Midbrain (tissue), 1 donor: Measurements from ENCODE around the gene OPCML.

Experiments
- DNase-seq: peaks from one replicate; lab custom pipeline; 2025; lab: John Stamatoyannopoulos, UW

The OPCML gene

DNA sequence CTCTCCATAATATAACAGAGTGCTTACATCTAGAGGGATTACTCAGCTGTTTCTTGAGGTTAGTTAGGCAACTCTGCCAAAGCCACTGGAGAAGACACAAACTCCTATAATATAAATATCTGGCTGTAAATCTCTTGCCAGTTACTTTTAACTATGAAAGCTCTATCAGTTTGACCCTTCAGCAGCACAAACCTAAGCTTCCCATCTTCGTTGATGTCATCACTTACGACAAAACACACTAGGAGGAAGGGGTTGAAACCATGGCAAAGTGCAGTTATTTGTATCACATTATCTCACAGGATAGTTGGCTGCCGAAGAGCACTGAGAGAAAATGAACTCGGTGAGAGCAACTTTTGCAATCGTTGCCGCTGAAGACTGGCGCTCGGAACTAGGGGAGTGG is 922.1 kb downstream of the OPCML start:
- no peak for DNase-seq

DNA sequence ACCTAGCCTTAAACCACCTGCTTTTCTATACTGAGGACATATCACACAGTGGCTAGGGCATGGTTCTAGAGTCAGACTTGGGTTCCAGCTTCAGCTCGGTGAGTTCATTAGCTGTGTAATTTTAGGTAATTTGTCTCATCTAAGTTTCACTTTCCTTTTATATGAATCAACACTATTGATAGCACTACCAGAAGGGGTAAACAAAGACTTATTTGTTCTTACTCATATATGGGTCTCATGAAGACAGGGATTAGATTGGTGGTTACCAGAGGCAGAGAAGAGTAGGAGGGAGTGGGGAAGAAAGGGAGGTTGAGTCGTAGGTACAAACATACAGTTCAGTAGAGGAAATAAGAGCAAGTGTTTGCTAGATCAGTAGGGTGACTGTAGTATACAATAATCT is 924.7 kb downstream of the OPCML start:
- no peak for DNase-seq

DNA sequence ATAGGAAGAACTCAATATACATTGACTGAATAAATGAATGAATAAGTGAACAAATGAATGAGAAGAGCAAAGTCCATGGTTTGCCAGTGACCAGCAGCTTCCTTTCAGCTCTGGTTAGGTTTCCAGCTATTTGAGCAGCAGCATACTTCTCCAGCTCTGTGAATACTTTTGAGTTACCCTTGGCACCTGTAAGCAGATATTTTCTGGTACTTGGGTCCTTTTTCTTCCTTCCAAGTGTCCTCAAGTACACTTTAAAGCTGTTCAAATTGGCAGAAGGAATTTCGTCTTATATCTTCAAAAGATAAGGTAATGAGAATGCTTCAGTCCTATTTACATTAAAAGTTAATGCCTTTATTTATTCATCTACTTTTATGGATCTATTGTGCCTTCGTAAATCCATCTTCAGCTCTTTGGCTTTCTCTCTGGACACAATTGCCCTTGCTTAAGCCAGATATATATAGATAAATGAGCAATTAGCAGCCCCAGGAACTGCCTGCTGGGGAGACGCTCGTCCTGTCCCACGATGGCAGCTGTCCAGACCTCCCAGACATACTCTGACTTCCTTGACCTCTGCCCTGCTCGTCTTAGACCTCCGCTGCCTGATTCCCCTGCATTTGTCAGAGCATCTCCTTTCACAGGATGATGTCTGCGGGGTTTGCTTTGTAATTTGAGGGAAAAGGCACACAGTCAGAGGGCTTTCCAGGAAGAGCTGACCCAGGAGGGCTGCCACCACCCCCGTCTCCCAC is 926.3 kb downstream of the OPCML start:
- no peak for DNase-seq

DNA sequence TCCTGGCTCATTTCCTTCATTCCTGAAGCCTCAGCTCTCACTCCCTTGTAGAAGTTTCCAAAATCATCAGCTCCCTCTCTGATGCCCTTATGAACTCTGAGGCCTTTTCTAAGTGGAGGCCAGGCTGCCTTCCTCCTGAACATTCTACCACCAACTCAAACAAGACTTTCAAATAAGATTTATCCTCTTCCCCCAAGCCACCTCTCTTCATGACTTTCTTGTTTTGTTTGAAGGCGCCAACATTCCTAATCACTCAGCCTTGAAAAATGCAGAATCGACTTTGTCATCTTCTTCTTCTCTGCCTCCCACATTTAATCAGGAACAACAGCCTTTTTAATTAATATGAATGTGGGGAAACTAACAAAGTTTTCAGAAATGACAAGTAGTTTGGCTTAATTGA is 927.9 kb downstream of the OPCML start:
- DNase-seq: no peak

DNA sequence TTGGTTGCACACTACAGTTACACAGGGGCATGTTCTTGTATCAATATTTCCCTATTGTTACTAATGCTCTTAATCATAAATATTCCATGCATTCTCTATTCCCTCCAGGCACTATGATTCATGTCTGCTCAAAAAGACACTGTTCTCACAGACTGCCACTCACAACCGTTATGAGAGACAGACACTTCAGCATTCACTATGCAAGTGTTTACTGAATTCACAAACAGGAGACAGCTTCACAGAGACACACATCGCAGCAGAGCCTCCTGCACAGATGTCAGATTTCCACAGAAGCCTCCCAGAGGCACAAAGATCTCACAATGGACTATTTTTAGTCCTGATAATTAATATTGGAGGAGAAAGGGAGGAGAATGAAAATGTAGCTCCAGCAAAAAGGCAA is 930.4 kb downstream of the OPCML start:
- DNase-seq: no peak

DNA sequence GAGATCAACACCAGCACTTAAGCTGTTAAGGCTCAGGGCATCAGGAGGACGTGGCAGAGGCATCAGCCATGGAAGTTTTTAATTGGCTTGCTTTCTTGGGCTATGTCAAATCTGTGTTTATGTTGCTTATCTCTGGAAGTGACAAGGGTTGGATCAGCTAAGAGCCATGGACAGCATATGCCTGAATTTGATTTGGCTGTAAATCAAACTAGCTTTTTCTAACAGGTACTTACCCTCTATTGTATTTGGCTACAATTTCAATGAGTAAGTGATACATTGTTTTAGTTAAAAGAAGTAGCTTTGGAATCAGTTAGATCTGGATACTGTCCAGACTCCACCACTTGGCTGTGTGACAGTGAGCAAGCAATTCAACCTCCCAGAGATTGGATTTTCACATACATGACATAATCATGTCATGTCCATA is 936.6 kb downstream of the OPCML start:
- DNase-seq: no peak

DNA sequence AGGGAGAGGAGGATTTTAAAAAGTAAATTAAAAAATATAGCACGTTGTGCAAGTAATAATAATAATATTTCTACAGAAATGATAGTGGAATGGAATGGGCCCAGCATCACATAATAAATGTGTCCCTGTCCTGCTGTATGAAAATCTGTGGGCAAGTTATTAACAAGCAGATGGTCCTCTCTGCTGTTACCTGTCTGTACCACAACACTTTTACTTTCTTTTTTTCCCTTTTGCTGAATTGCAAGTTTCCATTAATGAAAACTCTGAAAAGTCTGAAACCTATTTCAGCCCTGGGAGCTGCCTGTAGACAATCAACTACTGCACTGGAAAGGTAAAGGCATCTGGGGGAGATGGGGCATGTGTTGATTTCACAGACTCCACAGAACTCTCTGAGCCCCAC is 937.1 kb downstream of the OPCML start:
- DNase-seq: no peak

DNA sequence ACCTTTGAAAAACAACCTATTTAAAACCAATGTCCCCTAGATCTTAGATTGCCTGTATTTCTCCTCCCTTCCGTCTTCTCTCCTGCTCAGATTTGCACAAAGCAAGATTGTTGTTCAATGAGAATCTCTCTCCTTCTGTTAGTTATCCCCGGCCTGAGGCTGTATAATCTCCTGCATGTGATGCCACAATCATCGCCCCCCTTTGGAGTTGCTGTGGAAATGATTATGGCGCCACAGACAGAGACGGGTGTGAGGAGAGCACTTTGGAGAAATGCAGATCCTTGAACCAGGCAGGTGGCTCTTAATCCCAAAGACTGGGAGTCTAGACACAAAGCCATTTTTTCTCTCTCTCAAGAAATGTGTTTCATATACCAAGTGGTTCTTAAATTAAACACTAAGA is 941.3 kb downstream of the OPCML start:
- DNase-seq: no peak

DNA sequence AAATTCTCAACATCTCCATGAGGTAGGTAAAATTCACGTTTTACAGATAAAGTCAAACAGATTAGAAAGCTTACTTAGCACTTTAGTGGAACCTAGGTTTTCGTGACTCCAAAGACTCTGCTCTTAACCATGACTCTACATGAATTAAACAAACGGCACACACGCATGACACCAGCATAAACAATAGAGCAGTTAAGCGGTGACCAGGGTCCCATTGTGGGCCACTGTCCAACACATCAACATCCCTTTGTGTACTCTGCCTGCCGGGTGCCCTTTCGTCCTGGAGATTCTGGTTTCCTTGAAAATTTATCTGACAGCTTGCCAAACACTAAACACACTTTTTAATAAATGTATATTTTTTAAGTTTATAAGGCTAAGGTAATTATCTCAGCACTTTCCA is 941.7 kb downstream of the OPCML start:
- DNase-seq: no peak

DNA sequence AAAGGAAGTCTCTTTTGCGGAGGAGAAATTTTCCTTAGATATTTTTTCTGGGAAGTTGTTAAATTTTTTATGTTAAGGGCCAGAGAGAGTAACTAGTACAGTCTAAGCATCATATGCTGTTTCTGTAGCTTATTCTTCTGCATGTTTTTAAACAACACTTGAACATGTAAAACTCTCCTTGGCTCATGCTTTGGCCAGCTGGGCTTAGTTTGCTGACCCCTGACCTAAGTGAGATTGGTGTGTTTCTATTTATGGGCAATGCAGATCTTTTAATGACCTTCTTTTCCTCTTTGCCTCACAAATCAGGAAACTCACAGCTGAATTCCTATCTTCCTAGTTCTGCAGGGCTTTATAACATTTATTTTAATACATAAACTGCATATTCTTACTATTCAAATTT is 942.5 kb downstream of the OPCML start:
- no peak for DNase-seq

DNA sequence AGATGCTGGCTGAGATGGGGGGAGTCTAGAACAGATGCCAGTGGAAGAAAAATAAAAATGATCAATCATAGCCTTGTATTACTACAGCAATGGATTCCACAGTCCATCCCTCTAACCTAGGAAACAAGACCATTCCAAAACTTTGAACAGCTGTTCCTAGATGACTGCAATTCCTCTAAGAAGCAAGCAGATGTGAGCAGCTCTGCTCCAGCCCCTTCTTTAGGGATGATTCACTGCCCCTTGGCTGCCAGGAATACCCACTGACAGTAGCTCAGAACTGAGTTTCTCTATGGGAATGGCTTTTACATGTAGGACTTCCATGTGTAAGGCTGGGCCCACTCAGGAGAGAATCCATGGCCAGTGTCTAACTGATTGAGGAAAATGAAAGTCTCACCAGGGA is 943.9 kb downstream of the OPCML start:
- no peak for DNase-seq

DNA sequence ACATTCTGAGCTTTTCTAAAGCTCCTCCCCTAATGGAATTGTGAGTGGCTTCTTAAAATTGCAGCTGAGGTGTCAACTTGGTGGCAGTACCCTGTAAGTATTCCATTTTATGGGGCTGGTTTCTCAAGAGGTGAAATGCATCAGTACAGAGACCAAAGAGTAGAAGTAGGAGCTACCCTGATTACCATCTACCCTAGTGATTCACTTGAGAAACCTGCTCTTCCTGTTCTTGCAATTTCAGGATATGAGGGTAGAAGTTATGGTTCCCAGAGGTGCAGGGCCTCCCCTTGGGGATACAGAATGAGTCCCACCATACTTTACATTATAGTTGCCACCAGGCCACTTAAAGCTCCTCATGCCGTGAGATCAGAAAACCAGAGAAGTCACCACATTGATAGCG is 944.6 kb downstream of the OPCML start:
- no peak for DNase-seq

DNA sequence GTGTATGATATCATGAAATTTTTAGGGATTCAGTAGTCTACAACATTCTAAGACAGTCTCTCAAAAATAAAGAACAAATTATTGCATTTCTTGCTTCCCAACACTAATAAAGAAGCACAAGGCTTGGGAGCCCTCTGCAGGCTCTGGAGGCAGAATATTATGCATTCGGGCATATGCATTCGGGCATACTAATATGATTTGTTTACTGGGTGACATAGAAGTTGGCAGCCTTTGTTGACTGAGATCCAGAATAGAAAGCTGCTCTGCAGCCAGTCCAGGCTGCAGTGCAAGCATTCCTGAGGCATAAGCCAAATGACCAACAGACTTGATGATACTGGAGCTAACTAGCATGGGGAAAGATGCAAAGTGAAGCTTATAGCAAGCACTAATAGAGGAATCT is 945.5 kb downstream of the OPCML start:
- no peak for DNase-seq

DNA sequence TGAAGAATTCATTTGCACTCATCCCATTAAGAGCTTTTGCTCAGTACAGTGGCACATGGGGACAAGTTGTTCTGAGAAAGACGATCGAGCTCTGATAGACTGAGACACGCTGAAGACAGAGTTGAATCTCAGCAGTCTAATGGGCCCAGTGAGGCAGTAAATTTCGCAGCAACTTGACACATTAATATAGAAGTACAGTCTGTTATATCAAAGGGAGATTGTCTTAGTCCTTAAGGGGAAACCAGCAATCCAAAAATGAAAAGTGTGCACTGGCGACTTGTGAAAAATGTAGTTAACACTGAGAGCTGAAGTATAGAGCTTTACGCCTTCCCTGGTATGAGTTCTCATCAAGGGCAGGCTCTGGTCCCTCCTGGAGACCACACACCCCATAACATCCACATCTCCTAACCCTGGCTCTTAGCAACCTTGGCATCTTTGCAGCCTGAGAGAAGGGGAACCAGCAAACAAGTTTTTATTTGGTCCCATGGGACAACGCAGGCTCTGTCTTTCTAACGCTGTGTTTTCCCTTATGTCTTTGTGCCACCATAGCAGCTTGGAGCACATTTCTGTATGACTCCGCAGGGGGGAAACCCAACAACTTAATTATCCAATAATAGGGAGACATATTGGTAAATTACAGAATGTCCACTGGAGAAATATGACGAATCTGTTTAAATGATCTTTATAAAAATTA is 952.5 kb downstream of the OPCML start:
- DNase-seq: no peak

DNA sequence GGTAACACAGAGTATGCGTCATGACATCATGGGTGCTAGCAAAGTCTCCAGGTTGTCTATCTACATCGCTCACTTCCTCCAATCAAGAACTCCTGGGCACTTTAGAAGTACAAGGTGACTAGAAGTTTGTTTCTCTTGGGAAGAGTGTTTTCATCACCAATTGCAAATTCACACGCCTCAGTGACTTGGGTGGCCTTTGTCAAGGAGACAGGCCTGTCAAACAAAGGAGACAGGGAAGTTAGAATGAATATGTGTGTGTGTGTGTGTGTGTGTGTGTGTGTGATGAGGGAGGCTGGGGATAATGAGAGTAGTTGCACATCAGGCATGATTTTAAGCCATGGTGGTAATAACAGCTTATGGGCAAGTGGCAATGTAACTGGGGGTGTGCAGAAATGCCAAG is 953.2 kb downstream of the OPCML start:
- no peak for DNase-seq

DNA sequence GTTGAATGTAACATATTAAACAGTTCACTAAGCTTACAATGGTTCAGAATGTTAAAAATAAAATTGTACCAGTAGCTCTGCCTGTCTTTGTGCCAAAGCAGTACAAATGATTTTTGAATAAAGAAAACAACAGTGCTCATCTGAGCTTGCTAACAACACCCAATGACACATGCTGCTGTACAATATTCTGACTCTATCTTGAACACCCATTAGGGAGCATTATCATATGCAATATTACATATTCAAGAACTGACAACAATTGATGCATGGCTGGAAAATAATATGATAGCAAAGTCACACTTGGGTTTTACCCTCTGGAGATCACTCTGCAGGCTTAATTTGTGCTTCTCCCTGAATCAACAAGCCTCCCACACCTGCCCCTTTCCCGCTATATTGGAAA is 953.7 kb downstream of the OPCML start:
- DNase-seq: no peak

DNA sequence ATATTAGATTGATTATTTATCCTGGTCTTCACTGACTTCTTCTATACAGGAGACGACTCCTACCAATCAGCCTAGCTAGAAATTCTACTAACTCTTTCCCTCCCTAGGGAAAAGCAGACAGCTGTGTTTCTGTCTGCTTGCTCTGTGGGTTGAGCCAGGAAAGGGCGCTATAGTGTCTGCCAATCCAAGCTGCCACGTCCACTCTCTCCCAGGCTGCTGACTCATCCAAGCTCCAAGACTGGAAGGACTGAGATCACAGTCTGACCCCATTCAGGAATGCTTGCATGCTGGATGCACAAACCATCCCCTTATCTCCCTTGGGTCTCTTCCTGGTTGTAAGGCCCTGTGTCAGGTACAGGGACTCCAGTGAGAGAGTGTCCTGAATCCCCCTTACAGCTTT is 955.6 kb downstream of the OPCML start:
- no peak for DNase-seq

DNA sequence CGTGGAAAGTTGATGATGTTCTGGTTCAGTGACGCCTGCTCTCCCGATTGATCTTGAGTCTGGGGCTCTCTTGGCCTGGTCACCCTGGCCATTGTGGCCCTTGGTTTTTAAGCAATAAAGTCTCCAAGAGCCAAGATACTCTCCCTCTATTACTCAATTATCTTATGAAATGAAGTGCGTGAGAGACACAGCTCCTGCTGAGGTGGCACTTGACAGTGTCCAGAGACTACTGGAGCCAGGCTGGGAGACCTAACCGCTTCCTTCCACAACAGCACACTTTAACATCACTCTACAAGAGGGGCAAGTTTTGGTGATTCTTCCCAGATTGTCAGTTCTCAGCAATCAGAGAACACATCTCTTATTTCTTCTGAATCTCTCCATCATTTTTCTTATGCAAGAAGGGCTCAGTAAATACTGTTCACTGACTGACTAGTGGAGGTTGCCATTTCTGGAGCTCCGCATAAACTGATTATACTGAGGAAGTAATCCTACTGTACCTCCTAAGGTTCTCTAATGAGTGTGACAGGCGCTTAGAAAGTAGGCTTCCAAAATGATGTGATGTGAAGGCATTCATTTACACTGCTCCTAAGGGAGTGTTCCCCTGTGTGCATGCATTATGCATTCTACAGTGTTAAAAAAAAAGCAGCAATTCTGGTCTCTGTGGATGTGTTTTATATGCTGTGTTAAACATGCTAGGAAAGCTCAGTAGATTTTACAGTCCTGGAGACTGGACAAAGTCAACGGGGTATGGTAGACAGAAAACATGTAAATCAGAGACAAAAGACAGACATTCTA is 968.0 kb downstream of the OPCML start:
- DNase-seq: no peak

DNA sequence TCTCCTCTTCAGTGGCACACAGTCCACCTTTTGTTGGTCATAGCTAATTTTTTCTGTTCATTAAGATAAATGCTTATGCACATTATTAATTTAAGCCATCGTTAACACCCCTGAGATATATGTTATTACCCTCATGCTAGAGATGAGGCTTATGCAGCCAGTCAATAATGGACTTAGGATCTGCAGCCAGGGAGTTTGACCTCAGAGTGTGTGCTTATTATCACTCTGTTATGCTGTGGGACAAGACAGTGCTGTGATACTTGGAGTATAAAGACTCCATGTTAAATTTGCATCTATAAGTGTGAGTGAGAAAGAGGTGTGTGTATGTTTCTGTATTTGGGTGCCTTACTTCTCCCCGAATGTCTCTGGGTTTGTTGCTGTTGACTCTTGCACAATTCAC is 969.3 kb downstream of the OPCML start:
- DNase-seq: no peak

DNA sequence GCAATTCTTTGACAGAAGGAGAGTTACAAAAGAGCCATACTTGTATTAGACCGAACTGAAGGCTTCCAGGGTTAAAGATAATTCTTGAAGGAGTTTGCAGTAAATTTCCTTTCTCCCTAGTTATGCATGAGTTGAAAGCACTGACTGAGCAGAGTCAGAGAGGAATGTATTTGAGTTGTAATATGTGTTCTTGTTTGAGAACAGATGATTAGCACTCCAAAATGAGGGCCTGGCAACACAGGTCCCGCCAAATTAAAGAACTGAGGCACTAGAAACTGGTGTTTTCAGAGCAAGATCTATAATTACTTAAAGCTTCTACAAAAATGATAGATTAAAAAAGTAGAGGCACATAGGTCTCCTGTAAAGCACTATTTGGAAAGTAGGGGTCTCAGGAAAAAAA is 970.4 kb downstream of the OPCML start:
- no peak for DNase-seq

DNA sequence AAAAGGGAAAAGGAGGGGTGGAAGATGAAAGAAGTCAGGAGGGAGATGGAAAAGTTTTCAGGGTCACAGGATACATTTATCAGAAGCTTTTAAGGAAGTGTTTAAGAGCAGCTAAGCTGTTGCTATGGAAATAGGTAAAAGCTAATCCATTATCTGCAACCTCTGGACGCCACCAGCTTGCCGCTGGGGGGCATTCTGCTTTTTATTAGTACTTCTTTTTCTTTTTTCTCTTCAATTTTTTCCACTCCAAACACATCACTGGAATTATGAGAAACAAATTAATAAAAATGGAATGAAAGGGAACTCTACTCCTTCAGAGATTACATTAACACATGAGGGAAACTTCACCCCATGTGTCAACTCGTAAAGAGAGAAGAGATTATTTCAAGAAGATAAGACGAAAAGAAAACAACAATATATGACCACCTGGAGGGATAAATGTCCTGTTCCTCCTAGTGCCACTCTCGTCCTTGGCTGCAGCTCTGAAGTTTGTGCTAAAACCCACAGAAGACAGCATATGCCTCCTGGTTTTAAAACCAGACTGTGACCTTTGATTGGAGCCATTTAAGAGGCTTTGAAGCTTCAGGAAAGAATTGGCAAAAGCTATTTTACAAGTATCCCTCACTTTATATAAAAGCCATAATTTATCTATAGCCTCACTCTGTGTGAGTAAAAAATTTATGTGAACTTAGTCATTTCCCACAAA is 972.8 kb downstream of the OPCML start:
- no peak for DNase-seq

DNA sequence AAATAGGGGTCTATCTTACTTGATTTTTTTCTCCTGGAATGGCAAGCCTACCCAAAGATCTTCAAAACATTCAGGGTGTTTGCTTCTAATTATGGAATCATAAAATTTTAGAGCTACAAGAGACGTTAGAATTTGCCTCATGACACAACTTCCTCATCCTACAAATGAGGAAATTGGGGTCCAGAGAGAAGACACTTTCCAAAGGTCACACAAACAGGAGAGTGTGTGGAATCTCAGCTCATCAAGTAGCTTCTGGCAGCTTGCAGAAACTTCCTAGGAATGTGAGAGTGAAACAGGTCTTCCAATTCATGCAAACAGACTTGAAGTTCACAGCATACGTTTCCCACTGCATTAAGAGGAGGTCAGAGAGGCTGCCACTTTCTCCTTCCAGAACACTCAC is 976.0 kb downstream of the OPCML start:
- peak; percentile 3 for DNase-seq
